Activated CD8-positive, alpha-beta memory T cell treated with anti-CD3 and anti-CD28 coated beads, Interleukin-2, amount 10 ng/mL, durations not matched to agents 7 days and 5 days (primary cell): ENCODE measurements around the gene FEZ2. TPM values are rescaled to one million over a fixed set of nuclear protein-coding genes. Genes with fewer than 3 reads are reported as not detected.

Source experiments
- ATAC-seq: fragments of 150-1000 bp; cut with Tn5 transposase; one replicate; pipeline ENCODE4 v1.10.0; 2021; ENCODE audit warnings: moderate library complexity
- CTCF ChIA-PET: fragments of 350-600 bp; sonication (Branson Sonifier 250); formaldehyde crosslinking; loops from one replicate; lab custom pipeline; 2021; ENCODE audit warnings: antibody characterized with exemption; lab: Charles Lee
- DNase-seq: peaks from one replicate; pipeline ENCODE4 v3.0.0-alpha.2; 2020
- H3K27ac Mint-ChIP-seq: one replicate; pipeline ENCODE4 v1.8.0; 2021; ENCODE audit warnings: mild to moderate bottlenecking, mixed read lengths
- H3K27me3 Mint-ChIP-seq: one replicate; pipeline ENCODE4 v1.8.0; 2021; ENCODE audit warnings: mixed read lengths
- H3K36me3 Mint-ChIP-seq: one replicate; pipeline ENCODE4 v1.8.0; 2021; ENCODE audit warnings: mild to moderate bottlenecking, mixed read lengths
- H3K4me1 Mint-ChIP-seq: one replicate; pipeline ENCODE4 v1.8.0; 2021; ENCODE audit warnings: mixed read lengths
- H3K4me3 Mint-ChIP-seq: one replicate; pipeline ENCODE4 v1.8.0; 2021; ENCODE audit warnings: mild to moderate bottlenecking, moderate library complexity, mixed read lengths
- H3K9me3 Mint-ChIP-seq: one replicate; pipeline ENCODE4 v1.8.0; 2022; ENCODE audit warnings: low read depth, mixed read lengths
- total RNA-seq, 2 experiments: library from RNA; stranded (reverse); gene quantifications; one replicate each; pipeline ENCODE4 v1.2.3, GENCODE V29; 2021

FEZ2 gene
- total RNA-seq, 2 experiments from 2014 or later: 9.9 to 13.3 TPM

GRCh38 chr2:36578343-36579296 is 19.3 kb downstream of the FEZ2 start:
- peaks cover 76% of the 10 kb centered on the region for H3K36me3 Mint-ChIP-seq
- no peak overlapping the region for H3K27ac Mint-ChIP-seq
- no peak overlapping the region for H3K4me3 Mint-ChIP-seq
- H3K4me1 Mint-ChIP-seq: peaks cover 10% of the 10 kb centered on the region
- H3K27me3 Mint-ChIP-seq: no peaks in the 10 kb centered on the region
- DNase-seq (no peak), ATAC-seq (no peak)
- CTCF ChIA-PET: no interaction called here
- H3K9me3 Mint-ChIP-seq: no peaks in the 10 kb centered on the region

GRCh38 chr2:36577884-36578283 is 20.1 kb downstream of the FEZ2 start:
- CTCF ChIA-PET: no interaction called here
- Mint-ChIP-seq H3K4me1 (peaks cover 10% of the 10 kb centered on the region), H3K27me3 (no peaks in the 10 kb centered on the region), H3K36me3 (peaks cover 76% of the 10 kb centered on the region), H3K9me3 (no peaks in the 10 kb centered on the region), H3K4me3 (no peak overlapping the region), H3K27ac (no peak overlapping the region)
- no peak for DNase-seq
- ATAC-seq: no peak

- ATAC-seq: no peak
- no peak for DNase-seq
- Mint-ChIP-seq H3K4me3 (no peak overlapping the region), H3K36me3 (peaks cover 55% of the 10 kb centered on the region), H3K27me3 (no peaks in the 10 kb centered on the region), H3K27ac (no peak overlapping the region), H3K4me1 (peaks cover 10% of the 10 kb centered on the region), H3K9me3 (no peaks in the 10 kb centered on the region)
- CTCF ChIA-PET: no interaction called here
Observed at GRCh38 chr2:36574560-36574959, 23.4 kb downstream of the FEZ2 start.

- peaks cover 42% of the 10 kb centered on the region for H3K36me3 Mint-ChIP-seq
- ATAC-seq (no peak), DNase-seq (no peak)
- H3K4me1 Mint-ChIP-seq: peaks cover under 1% of the 10 kb centered on the region
- H3K4me3 Mint-ChIP-seq: no peak overlapping the region
- CTCF ChIA-PET: interaction anchor here (0.6 kb wide), 1 partner anchor 80 kb away, joined by 4 read pairs; no protein-coding TSS in a partner anchor
- no peaks in the 10 kb centered on the region for H3K27me3 Mint-ChIP-seq
- H3K9me3 Mint-ChIP-seq: no peaks in the 10 kb centered on the region
- H3K27ac Mint-ChIP-seq: no peak overlapping the region
Observed at GRCh38 chr2:36573165-36573564, 24.8 kb downstream of the FEZ2 start.

GRCh38 chr2:36572719-36573059 is 25.3 kb downstream of the FEZ2 start:
- H3K4me3 Mint-ChIP-seq: no peak overlapping the region
- no peaks in the 10 kb centered on the region for H3K27me3 Mint-ChIP-seq
- H3K4me1 Mint-ChIP-seq: no peaks in the 10 kb centered on the region
- peaks cover 37% of the 10 kb centered on the region for H3K36me3 Mint-ChIP-seq
- H3K27ac Mint-ChIP-seq: no peak overlapping the region
- H3K9me3 Mint-ChIP-seq: no peaks in the 10 kb centered on the region
- CTCF ChIA-PET: interaction anchor here (0.6 to 1.2 kb wide), 2 partner anchors 10 to 80 kb away, joined by 4 read pairs; no protein-coding TSS in a partner anchor
- DNase-seq: no peak
- ATAC-seq: no peak

- Mint-ChIP-seq H3K4me3 (no peak overlapping the region), H3K9me3 (no peaks in the 10 kb centered on the region), H3K27ac (no peak overlapping the region), H3K27me3 (no peaks in the 10 kb centered on the region), H3K4me1 (no peaks in the 10 kb centered on the region), H3K36me3 (peaks cover 33% of the 10 kb centered on the region)
- CTCF ChIA-PET: interaction anchor here (1.2 kb wide), 1 partner anchor 10 kb away, joined by 4 read pairs; no protein-coding TSS in a partner anchor
- DNase-seq: no peak
- no peak for ATAC-seq
Observed at GRCh38 chr2:36572054-36572718, 25.8 kb downstream of the FEZ2 start.

- ATAC-seq (no peak), DNase-seq (no peak)
- Mint-ChIP-seq H3K9me3 (no peaks in the 10 kb centered on the region), H3K4me3 (no peak overlapping the region), H3K27me3 (no peaks in the 10 kb centered on the region), H3K4me1 (no peaks in the 10 kb centered on the region), H3K27ac (no peak overlapping the region), H3K36me3 (peaks cover 21% of the 10 kb centered on the region)
- CTCF ChIA-PET: interaction anchor here (1.3 kb wide), 1 partner anchor 17 kb away, joined by 3 read pairs; no protein-coding TSS in a partner anchor
Observed at GRCh38 chr2:36570416-36570815, 27.6 kb downstream of the FEZ2 start.

- H3K4me1 Mint-ChIP-seq: no peaks in the 10 kb centered on the region
- no peaks in the 10 kb centered on the region for H3K9me3 Mint-ChIP-seq
- H3K4me3 Mint-ChIP-seq: no peak overlapping the region
- CTCF ChIA-PET: interaction anchor here (1.3 kb wide), 1 partner anchor 16 kb away, joined by 3 read pairs; no protein-coding TSS in a partner anchor
- no peaks in the 10 kb centered on the region for H3K27me3 Mint-ChIP-seq
- peaks cover 16% of the 10 kb centered on the region for H3K36me3 Mint-ChIP-seq
- DNase-seq (no peak), ATAC-seq (no peak)
- no peak overlapping the region for H3K27ac Mint-ChIP-seq
Observed at GRCh38 chr2:36569267-36569856, 28.6 kb downstream of the FEZ2 start.

- no peak overlapping the region for H3K27ac Mint-ChIP-seq
Observed at GRCh38 chr2:36568516-36569246, 29.3 kb downstream of the FEZ2 start.

GRCh38 chr2:36567711-36568408 is 30.1 kb downstream of the FEZ2 start:
- H3K36me3 Mint-ChIP-seq: peaks cover 12% of the 10 kb centered on the region
- peaks cover 9% of the 10 kb centered on the region for H3K4me1 Mint-ChIP-seq
- H3K9me3 Mint-ChIP-seq: no peaks in the 10 kb centered on the region
- no peak overlapping the region for H3K4me3 Mint-ChIP-seq
- CTCF ChIA-PET: no interaction called here
- no peak overlapping the region for H3K27ac Mint-ChIP-seq
- ATAC-seq (no peak), DNase-seq (no peak)
- H3K27me3 Mint-ChIP-seq: no peaks in the 10 kb centered on the region

More at GRCh38 chr2:36568516-36569246, 29.3 kb downstream of the FEZ2 start:
- ATAC-seq (no peak), DNase-seq (no peak)
- H3K9me3 Mint-ChIP-seq: no peaks in the 10 kb centered on the region
- H3K4me3 Mint-ChIP-seq: no peak overlapping the region
- no peaks in the 10 kb centered on the region for H3K27me3 Mint-ChIP-seq
- peaks cover 2% of the 10 kb centered on the region for H3K4me1 Mint-ChIP-seq
- CTCF ChIA-PET: interaction anchor here (1.3 kb wide), 1 partner anchor 15 kb away, joined by 3 read pairs; no protein-coding TSS in a partner anchor
- H3K36me3 Mint-ChIP-seq: peaks cover 14% of the 10 kb centered on the region

GRCh38 chr2:36566887-36567286 is 31.1 kb downstream of the FEZ2 start:
- CTCF ChIA-PET: no interaction called here
- no peak overlapping the region for H3K4me3 Mint-ChIP-seq
- peaks cover 9% of the 10 kb centered on the region for H3K4me1 Mint-ChIP-seq
- H3K36me3 Mint-ChIP-seq: peaks cover 6% of the 10 kb centered on the region
- no peaks in the 10 kb centered on the region for H3K27me3 Mint-ChIP-seq
- H3K27ac Mint-ChIP-seq: no peak overlapping the region
- ATAC-seq: no peak
- H3K9me3 Mint-ChIP-seq: no peaks in the 10 kb centered on the region
- DNase-seq: no peak

- H3K4me1 Mint-ChIP-seq: peaks cover 9% of the 10 kb centered on the region
- no peaks in the 10 kb centered on the region for H3K9me3 Mint-ChIP-seq
- no peaks in the 10 kb centered on the region for H3K27me3 Mint-ChIP-seq
- H3K36me3 Mint-ChIP-seq: peaks cover 6% of the 10 kb centered on the region
- no peak for DNase-seq
- no peak overlapping the region for H3K4me3 Mint-ChIP-seq
- H3K27ac Mint-ChIP-seq: no peak overlapping the region
- ATAC-seq: no peak
- CTCF ChIA-PET: no interaction called here
Observed at GRCh38 chr2:36565712-36566111, 32.3 kb downstream of the FEZ2 start.
